Activated CD4-positive, CD25-positive, alpha-beta regulatory T cell treated with anti-CD3 and anti-CD28 coated beads, Interleukin-2, amount 50 U/mL, for 24 hours (primary cell): Measurements from ENCODE around the gene OSTC.

Source experiments
- ATAC-seq, 2 donors: fragments of 150-1000 bp; cut with Tn5 transposase; one replicate each; pipeline ENCODE4 v1.10.0; 2021; ENCODE audit warnings: mild to moderate bottlenecking in 1 of 2, moderate library complexity in 1 of 2

The OSTC gene

GRCh38 chr4:108717386-108717785, 67.0 kb downstream of the OSTC start:
- no peak for ATAC-seq
